Right ventricle myocardium inferior (tissue), 1 donor: ENCODE data around the gene GPC6. TPM values are rescaled to one million over a fixed set of nuclear protein-coding genes. Genes with fewer than 3 reads are reported as not detected.

Source experiments
- ATAC-seq: fragments of 200-7000 bp; cut with Tn5 transposase; one replicate; pipeline ENCODE4 v1.9.1; 2020; ENCODE audit warnings: mild to moderate bottlenecking, moderate library complexity
- DNase-seq: peaks from one replicate; pipeline ENCODE4 v3.0.0; 2021; ENCODE audit errors: missing footprints
- intact Hi-C: fragments of 100-400 bp; cut with DNase I; formaldehyde crosslinking; loops from one replicate; pipeline ENCODE4 v1.11.0; 2022
- total RNA-seq: library from RNA; stranded (reverse); fragmentation: NEBNext Ultra II Directional; extraction: Animal tissue kit (Norgen Biotek cat#: 25700); gene quantifications from one replicate; pipeline ENCODE4 v1.2.1, GENCODE V29; 2021
- donor health status: DM: no; HTN: yes; CAD: no; lungs with severe emphysema.

Gene GPC6
- total RNA-seq, 1 donor from 2014 or later = 2.6 TPM

DNA sequence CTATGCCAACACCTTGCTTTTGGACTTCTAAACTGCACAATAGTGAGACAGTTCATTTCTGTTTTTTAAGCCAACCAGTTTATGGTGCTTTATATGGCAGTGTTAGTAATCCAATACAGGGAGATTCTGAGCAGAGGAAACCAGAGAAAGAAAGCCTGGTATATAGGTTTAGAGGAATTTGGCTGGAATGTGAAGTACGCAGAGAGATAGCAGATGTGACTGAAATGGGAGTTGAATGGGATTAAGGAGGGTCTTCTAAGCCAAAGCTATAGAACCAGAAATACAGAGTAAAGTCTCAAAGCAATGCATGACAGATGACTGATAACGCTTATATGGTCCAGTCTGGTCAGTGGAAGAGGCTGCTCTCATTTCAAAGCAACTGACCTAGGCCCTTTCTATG lies 453.7 kb downstream of the GPC6 start:
- ATAC-seq = no peak
- no peak for DNase-seq
- intact Hi-C loops = no loop called here

GRCh38 chr13:93685900-93686299 lies 459.3 kb downstream of the GPC6 start:
- ATAC-seq = no peak
- DNase-seq = no peak
- intact Hi-C loops = no loop called here

DNA sequence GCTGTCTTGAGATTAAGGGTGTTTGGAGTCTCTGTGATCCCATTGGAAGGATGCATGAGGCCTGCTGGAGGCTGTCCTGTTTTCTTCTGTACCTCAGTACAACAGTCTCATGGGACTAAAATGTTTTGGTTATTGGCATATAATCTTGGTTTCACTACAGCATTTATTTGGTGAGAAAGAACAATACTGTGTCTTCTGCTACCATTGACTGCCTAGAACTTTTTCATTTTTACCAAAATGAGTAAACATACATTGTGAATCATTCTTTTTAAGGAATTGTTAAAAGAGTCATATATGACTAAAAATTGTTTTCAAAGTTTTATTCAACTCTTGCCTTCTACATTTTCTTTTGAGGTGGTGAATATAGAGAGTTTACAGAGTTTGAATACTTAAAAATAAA lies 459.8 kb downstream of the GPC6 start:
- ATAC-seq = no peak
- intact Hi-C loops = no loop called here

DNA sequence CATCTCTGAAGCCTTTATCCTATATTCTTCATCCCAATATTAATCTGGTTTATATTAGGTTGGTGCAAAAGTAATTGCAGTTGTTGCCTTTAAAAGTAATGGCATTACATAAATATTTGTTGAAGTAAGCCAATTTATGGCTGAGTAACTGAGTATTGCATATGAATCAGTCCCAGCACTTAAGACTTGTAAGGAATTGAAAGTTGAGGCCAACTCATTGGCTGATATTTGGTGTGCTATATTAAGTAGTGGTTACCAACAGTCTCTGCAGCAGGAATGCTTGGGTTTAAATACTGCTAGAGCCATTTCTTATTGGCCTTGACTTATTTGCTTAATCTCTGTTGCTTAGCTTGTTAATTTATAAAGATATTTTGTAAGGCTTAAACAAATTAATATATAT lies 460.7 kb downstream of the GPC6 start:
- DNase-seq = no peak
- intact Hi-C loops = no loop called here
- ATAC-seq = no peak

More for the DNA sequence above, 459.8 kb downstream of the GPC6 start:
- DNase-seq = no peak

DNA sequence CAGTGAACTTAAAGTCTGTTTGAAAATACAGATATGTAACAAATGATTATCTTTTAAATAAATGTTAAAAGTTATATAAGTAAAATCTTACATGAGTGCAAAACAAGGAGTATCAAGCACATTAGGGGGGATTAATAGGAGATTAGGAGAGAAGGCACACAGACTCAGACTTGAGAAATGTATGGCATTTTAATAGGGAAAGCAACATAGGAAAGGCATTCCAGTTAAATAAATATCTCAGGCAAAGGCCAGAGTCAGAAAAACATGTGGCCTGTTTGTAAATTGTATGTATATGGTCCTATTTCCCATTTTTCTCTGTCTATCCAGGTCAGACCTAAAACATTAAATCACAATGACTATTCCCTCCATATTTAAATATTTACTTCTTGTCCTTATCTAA lies 462.7 kb downstream of the GPC6 start:
- ATAC-seq = no peak

DNA sequence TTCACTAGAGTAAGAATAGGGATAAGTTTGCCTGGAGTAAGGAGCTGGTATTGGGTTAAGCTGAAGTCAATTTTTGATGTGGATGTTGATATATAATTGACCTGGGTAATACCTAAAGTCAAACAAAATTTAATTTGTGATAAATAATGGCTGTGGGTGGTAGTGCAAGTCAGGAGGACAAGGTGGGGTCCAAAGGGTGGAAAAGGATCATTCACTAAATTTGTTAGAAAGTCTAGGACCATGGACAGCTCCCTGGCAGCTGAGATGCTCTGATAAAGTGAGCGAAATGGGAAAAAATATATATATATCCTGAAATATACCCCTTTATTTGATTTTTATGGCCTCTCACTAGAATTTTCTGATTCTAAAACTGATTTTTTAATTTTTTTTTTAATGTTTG lies 463.5 kb downstream of the GPC6 start:
- DNase-seq = no peak
- intact Hi-C loops = no loop called here
- ATAC-seq = no peak

More for the DNA sequence above, 462.7 kb downstream of the GPC6 start:
- no peak for DNase-seq
- intact Hi-C loops = no loop called here

DNA sequence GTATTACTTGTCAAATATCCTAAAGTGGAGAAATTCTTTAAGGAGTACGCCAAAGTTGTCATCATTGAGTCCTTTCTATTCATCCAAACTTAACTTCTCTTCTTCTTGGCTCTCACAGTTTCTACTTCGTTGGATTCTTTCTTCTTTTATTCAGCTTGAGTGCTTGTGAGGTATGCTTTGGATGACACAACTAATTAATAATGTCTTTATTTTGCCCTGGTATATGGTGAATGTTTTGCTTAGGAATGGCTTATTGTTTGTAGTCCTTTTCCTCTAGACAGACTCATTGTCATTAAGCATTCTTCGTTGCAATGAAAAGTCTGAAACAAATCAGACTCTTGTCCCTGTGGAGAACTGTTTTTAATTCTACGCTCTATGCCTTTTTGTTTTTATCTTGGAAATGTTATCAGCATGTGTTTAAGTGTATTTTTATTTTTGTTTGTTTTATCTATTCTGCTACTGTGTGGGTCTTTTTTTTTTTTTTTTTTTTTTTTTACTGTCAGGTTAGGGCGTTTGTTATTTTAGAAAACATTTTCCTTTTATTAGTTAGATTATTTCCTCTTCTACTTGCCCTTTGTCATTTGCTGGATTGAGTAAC lies 471.5 kb downstream of the GPC6 start:
- intact Hi-C loops = no loop called here
- ATAC-seq (no peak), DNase-seq (no peak)

GRCh38 chr13:93700115-93700514 lies 473.5 kb downstream of the GPC6 start:
- intact Hi-C loops = no loop called here
- DNase-seq (no peak), ATAC-seq (no peak)

GRCh38 chr13:93708308-93709075 lies 481.9 kb downstream of the GPC6 start:
- ATAC-seq (no peak), DNase-seq (no peak)
- intact Hi-C loops = no loop called here

DNA sequence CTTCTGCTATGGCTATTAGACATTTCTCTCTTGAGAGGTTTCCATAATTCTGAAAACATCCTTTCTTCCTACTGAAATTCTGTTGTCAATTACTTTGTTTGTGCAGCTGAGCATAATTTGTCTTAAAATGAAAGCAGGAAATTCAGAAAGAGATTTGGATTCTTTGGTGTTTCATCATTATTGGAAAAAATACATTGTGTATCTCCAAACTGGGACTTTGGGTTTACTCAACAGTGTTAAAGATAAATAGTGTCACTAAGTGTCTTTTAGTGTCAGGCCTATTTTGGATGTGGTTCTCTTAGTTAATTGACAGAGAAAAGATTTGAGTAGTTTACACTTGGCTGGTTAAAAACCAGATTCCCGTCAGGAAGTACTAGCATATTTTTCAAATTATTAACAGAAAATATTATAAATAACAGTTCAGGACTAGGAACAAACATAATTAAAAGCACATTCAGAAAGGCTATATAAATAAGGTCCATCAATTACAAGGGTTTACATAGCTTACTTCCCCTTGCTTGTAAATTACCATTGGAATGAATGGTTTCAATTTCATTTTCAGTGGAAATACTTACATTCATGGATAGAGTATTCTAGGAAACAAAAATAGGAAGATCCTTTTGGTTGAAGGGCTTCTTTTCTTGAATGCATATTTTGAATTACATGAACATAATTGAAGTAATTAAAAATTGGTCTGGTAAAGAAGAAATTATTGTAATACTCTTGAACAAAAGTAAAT lies 483.1 kb downstream of the GPC6 start:
- no peak for DNase-seq
- intact Hi-C loops = no loop called here
- ATAC-seq = no peak

DNA sequence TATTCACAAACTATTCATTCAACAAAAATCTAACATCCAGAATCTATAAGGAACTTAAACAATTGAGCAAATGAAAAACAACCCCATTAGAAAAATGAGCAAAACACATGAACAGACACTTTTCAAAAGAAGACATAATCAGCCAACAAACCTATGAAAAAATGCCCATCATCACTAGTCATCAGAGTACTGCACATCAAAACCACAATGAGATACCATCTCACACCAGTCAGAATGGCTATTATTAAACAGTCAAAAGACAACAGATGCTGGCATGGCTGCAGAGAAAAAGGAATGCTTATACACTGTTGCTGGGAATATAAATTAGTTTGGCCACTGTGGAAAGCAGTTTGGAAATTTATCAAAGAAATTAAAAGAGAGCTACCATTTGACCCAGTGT lies 487.6 kb downstream of the GPC6 start:
- intact Hi-C loops = no loop called here
- ATAC-seq (no peak), DNase-seq (no peak)

GRCh38 chr13:93715866-93716265 lies 489.3 kb downstream of the GPC6 start:
- DNase-seq (no peak), ATAC-seq (no peak)
- intact Hi-C loops = no loop called here

- intact Hi-C loops = no loop called here
- ATAC-seq (no peak), DNase-seq (no peak)
These were observed 490.0 kb downstream of the GPC6 start for GRCh38 chr13:93716623-93717022.

DNA sequence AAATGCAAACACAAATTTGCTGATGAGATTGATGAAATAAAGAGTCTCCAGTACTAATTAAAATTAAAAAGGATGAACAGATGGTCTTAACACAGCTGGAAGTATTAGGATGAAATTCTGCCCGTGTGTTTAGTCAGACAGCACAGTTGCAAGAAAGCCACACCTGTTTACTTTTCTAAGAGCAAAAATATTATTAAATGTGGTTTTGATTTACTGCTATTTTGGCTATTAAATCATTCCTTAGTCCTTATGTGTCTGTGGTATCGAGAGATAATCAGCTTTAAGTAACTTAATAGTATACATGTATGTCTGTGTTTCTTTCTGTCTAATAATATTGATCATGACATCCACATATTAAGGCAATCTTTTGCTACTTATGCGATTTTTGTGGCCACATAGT lies 494.9 kb downstream of the GPC6 start:
- intact Hi-C loops = no loop called here
- no peak for ATAC-seq
- no peak for DNase-seq

DNA sequence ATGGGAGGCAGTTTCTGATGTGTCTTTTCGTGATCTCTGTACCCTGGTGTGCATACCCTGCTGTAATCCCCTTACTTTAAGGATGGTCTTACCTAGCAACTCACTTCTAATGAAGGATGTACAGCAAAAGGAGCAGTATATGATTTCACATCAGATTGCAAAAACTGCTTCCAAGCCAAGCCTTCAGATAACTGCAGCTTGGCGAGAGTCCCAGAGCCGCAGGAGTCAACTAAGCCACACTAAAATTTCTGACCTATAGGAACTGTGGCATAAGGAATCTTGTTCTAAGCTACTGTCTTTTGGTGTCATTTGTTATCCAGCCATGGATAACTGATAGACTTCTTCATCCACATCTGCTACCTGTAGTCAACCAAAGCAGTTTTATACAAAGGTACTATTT lies 496.7 kb downstream of the GPC6 start:
- no peak for DNase-seq
- intact Hi-C loops = no loop called here
- no peak for ATAC-seq

DNA sequence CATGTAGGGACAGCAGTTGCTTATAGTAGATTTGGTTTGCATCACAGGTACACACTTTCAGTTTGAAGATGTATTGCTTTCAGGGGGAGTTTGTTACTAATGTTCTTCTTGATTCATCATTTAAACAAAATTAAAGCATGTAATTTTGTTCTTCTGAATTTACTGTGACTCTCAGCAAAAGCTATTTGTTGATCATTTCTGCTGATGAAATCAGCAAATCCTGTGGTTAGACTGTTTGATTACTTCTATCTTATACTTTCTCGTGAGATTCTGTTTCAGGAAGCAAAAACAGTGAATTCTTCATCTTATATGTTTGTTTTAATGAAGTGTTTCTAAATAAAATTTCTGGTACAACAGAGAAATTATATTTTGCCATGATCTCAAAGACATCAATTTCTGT lies 497.6 kb downstream of the GPC6 start:
- no peak for DNase-seq
- intact Hi-C loops = no loop called here
- no peak for ATAC-seq

DNA sequence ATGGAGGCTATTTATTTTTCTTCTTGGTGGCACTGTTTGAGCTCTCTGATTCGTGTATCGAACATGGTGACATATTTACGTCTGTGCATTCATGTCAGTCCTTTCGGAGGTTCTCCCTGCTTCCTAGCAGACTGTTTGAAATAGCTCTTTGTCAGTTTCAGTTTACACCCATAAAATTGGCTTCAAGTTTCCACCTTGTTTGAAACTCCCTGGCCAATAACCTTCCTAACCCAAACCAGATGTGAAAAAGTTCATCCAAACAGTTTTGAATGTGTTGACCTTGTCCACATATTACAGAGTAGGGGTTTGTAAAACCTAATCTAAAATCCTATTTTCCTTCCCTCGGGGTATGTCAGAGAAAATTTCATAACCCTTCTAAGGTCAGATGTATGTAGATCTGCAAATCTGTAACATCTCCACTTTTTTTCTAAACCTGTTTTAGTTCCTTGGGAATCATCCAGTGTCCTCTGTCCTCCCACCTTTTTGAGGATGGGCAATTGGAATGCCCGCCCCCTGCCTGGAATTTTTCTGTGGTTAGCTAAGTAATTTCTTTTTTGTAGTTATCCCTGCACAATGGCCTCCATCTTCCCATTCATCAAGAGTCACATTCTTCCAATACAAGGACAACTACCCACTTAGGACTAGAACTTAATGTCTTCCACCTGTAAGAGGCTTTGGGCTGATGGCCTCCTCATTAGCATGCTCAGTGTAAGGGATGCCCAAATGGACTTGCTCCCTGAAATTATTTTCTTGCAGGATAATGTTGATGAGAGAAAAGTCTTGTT lies 499.8 kb downstream of the GPC6 start:
- intact Hi-C loops = no loop called here
- DNase-seq (no peak), ATAC-seq (no peak)

GRCh38 chr13:93727211-93728141 lies 500.9 kb downstream of the GPC6 start:
- intact Hi-C loops = no loop called here
- DNase-seq (no peak), ATAC-seq (no peak)
